Stimulated activated CD8-positive, alpha-beta memory T cell treated with anti-CD3 and anti-CD28 coated beads, Interleukin-12 subunit alpha, Interleukin-12 subunit beta, amount 100 ng/mL, for 24 hours (primary cell): Measurements from ENCODE around the gene SMIM22.

Experiments used
- DNase-seq: peaks from one replicate; pipeline ENCODE4 v3.0.0-alpha.2; 2020; ENCODE audit errors: extremely low read depth

SMIM22 gene, protein sequence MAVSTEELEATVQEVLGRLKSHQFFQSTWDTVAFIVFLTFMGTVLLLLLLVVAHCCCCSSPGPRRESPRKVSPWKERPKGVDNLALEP

DNA sequence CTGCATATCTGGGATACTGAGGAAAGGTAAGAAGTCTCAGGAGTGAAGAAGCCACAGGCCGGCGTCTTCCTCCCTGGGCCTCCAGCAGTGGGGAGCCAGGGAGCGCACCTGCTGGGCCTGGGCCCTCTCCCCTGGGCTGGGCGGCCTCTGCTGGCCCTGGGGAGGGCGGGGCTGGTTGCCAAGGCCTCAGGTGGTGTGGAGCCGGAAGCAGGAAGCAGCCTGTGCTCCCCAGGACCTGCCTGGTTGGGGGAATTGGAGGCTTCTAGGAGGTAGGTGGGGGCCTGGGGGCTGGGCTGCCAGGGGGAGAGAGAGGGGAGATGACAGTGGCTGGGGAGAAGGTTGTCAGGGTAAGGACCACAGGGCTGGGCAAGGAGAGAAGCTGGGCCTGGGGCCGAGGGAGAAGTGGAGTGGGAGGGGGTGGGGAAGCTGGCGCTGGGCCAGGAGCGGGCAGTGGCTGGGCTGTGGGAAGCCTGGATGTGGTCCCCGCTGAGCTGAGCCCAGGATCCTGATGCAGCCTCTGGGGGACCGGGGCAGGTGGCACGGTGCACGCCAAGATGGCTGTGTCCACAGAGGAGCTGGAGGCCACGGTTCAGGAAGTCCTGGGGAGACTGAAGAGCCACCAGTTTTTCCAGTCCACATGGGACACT is at the start of gene SMIM22:
Gene SMIM22 (plus strand): TSS at position 189 of the 647 bp plus-strand sequence. CDS start 366 bp downstream, at position 555.
- DNase-seq, result no peak

DNA sequence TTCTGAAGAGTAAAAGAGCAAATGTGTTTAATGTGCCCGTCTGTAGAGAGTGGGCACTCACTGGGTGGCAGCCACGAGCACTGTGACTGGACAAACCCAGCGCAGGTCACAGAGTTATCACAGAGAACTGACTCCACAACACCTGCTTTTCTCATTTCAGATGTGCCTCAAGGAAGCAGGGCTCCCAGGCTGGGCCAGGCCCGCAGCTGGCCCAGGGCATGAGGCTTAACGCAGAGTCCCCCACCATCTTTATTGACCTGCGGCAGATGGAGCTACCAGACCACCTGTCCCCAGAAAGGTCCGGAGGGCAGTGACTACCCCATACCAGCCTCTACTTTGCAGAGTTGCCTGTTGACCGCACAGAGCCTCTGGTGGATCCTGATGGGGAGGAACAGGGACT is 49.0 kb upstream of the SMIM22 start:
- no peak for DNase-seq

DNA sequence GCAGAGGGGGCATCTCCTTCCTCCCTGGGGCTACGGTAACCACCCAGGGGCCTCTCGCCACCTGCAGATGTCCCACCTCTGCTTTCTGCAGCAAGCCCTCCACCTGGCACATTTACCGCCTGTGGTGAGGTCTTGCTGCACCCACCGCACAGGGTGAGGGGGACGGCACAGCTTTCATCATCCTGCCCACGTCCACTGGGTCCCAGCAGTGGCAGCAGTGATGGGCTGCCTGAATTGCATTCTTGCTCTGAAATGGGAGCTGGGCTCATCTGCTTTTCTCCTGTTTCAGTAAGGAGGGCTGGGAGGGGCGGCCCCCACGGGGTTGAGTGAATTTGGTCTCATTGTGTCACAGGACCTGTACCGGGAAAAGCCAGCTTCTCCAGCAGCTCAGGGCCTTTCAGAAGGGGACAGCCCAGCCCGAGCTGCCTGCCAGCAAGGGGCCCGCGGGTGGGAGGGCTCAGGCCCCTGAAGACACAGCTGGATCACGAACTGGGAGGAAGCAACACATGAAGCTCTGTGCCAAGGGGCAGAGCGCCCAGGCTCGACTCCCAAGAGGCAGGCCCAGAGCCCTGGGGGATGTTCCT is 48.1 kb upstream of the SMIM22 start:
- DNase-seq, result no peak

DNA sequence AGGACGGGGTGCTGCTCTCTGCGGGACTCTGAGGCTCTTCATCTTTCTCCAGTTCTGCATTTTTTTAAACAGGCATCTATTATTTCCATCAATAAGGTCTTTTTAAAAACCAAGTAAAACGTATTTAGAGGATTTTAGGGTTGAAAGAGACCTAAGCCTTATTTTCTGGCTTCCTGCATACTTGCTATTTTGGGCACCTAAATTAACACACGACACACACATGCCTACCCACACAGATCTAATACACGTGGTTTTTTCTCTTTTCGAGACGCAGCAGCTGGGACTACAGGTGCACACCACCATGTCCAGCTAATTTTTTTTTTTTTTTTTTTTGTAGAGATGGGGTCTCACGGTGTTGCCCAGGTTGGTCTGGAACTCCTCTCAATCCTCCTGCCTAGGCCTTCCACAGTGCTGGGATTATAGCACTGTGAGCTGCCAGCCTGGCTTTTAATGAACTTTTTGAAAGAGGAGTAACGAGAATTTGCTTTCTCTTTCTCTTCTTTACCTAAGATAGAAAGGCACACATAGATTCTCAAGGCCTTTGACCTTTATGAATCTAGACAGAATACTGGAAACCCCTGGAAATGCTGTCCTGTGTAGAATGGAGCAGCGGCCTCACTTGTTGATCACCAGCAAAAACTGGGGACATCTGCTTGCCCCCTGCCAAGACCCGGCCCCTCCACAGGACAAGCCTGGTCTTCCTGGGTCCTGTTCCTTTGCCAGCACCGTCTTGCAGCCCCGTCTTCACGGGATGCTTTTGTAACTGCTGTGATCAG is 47.1 kb upstream of the SMIM22 start:
- DNase-seq, result no peak

DNA sequence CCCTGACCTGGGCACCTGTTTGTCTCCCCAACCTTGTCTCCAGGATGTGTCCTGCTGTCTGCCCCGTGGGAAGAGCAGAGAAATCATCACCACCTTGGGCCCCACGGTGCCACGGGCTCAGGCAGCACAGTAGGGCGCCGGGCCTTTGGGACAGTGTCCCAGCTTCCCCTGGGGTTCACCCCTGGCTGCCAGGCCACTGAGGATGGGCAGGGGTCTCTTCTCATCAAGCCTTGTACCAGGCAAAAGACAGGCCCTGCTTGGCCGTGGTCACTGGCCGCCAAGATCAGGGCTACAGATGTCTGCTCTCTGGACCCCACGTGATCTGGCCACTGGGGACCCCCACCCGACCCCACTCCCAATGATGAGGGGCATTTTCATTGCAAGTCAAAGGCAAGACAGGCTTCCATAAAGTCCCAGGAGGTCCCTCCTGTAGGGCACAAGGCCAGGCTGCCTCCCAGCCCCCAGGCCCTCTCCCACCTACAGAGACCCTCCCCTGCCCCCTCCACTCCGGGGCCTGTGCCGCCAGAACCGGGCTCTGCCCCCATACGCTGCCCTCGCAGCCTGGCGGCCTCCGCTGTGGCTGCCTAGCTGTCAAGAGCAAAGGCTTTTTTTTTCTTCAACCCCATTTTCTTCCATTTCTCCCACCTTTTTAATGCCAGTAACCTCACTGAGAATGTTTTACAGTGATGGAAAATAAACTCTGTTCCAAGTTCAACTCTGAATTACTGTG is 46.3 kb upstream of the SMIM22 start:
- DNase-seq, result no peak

DNA sequence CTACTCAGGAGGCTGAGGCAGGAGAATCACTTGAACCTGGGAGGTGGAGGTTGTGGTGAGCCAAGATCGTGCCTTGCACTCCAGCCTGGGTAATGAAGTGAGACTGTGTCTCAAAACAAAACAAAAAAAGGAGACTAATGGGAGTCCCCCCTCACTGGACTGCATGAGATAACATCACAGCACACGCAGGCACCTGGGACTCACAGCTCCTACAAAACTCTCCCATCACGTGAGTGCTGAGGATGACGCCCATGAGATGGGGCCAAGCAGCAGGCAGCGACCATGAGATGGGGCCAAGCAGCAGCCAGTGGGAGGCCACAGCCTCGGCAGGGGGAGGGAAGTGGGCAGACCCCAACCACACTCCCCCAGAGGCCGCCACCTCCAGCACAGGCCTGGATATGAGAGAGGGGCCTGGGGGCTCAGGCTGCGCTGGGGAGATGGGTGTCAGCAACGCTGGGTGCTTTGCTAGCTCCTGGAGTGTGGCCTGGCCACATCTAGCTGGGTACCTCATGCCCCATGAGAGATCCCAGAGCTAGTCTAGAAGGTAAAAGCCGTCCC is 45.4 kb upstream of the SMIM22 start:
- no peak for DNase-seq

DNA sequence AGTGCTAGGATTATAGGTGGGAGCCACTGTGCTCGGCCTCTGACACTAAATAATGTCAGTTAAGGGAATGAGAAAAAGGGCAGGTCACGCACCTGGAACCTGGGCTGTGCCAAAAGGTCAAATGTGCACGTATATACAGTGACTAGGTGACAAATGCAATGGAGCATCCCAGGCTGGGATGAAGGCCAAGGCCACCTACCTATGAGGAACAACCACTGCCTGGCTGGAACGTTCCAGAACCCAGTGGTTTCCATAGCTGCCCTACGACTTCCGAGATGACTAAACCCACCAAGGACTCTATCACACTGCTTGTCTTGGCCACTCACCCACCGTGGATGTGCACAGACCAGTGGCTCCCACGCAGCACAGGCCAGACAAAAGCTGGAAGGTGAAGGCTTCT is 44.3 kb upstream of the SMIM22 start:
- no peak for DNase-seq

DNA sequence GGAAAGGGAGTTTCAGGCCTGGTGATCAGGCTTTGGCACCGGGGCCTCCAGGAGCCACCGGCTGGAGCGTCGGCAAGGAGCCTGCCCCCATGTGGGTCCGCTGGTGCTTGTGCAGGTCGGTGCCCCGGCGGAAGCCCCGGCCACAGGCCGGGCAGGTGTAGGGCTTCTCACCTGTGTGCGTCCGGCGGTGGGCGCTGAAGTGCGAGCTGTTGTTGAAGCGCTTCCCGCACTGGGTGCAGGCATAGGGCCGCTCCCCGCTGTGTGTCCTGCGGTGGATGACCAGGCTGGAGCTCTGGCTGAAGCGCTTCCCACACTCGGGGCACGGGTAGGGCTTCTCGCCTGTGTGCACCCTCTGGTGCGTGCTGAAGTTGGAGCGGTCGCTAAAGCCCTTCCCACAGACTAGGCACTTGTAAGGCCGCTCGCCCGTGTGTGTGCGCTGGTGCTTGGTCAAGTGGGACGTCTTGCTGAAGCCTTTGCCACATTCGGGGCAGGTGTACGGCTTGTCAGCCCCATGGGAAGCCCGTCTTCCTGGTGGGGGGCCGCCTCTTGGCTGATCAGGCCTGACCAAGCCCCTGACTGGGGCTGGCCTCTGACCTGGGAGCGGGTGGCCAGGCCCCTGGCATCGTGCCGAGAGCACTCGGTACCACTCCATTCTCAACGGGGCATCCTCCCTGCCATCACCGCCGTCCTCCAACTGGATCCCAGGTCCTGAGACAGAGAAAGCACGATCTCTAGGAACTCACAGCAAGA is 42.6 kb upstream of the SMIM22 start:
- no peak for DNase-seq

DNA sequence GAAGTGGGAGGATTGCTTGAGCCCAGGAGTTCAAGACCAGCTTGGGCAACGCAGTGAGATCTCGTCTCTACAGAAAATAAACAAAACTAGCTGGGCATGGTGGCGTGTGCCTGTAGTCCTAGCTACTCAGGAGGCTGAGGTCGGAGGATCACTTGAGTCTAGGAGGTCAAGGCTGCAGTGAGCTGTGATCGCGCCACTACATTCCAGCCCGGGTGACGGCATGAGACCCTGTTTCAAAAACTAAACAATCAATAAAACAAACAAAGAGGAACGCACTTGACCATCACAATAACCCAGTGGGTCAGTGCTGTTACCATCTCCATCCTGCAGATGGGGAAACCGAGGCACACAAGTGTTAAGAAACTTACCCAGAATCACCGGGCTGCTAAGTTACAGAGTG is 41.9 kb upstream of the SMIM22 start:
- DNase-seq, result no peak

DNA sequence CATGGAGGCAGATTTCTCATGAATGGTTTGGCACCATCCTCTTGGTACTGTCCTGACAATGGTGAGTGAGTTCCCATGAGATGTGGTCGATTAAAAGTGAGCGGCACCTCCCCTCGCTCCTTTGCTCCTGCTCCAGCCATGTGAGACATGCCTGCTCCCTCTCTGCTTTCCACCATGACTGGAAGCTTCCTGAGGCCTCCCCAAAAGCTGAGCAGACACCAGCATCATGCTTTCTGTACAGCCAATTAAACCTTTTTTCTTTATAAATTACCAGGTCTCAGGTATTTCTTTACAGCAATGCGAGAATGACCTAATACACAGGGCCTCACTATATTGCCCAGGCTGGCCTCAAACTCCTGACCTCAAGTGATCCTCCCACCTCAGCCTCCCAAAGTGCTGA is 40.3 kb upstream of the SMIM22 start:
- DNase-seq, result no peak

DNA sequence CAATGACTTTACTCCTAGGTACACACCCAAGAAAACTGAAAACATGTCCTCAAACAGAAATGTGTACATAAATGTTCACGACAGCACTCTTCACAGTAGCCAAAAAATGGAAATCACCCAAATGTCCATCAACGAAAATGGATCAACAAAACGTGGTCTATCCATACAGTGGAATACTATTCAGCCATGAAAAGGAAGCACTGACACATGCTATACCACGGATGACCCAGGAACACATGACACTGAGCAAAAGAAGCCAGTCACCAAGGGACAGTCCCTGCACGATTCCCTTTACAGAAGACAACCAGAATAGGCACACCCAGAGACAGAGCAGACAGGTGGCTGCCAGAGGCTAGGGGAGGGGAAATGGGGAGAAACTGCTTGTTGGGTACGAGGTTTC is 39.5 kb upstream of the SMIM22 start:
- DNase-seq, result no peak

DNA sequence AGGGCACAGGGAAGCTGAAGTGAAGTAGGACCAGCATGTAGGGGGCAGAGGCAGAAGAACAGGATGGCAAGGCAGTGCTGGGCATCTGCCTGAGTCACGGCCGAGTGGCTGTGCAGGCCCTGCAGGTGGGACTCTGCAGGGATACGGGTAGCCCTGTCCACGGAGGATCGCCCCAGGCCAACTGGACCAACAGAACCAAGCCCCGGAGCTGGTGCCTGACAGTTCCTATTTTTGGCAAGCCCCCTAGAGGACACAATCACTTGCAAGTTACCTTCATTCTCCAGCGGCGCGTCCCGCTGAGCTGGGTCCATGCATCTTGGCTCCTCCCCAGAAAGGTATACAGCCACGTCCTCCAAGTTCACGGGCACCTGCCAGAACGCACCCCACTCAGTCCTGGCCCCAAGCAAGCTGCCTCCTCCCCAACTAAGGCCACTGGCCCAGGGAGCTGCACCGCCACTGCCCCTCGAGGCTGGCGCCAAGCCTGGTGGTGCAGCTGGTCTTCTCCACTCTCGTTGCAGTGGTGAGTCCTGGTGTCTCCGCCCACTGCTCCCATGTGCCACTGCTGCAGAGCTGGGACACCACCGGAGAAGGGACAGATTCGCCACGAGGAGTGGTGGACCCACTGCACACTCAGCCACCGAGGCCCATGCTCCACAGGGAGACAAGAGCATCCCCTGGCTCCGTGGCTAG is 34.8 kb upstream of the SMIM22 start:
- no peak for DNase-seq

DNA sequence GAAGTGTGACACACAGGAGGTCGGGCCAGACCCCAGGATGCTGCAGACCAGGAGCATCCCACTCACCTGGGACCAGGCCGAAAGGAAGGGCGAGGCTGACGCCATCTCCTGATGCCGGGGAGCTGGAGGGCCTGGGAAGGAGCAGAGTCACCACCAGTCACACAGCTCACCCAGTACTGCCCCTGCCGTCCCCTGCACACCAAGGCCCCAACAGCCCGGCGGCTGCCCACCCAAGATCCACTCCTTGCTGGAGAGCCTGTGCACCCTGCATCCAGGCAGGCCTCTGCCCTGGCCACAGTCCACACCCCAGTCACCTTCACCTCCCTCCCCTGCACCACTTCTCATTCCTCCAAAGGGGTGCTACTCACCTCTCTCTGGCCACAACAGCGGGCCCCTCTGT is 33.0 kb upstream of the SMIM22 start:
- DNase-seq, result no peak

DNA sequence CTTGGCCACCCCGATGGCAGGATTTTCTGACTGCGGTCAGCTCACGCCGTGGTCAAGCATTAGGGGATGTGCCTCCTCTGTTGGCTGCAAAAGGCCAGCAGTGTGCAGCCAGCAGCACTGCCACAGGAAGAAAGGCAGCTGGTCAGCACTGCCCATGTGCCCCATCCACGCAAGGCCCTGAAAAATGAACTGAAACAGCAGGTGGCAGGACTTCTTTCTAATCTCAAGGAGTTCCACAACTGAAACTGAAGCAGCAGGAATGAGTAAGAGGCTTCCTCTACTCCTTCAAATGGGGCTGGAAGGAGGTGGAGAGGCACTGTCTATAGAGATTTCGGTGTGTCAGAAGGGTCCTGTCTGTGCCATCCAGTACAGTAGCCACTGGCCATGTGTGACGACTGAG is 31.4 kb upstream of the SMIM22 start:
- no peak for DNase-seq

DNA sequence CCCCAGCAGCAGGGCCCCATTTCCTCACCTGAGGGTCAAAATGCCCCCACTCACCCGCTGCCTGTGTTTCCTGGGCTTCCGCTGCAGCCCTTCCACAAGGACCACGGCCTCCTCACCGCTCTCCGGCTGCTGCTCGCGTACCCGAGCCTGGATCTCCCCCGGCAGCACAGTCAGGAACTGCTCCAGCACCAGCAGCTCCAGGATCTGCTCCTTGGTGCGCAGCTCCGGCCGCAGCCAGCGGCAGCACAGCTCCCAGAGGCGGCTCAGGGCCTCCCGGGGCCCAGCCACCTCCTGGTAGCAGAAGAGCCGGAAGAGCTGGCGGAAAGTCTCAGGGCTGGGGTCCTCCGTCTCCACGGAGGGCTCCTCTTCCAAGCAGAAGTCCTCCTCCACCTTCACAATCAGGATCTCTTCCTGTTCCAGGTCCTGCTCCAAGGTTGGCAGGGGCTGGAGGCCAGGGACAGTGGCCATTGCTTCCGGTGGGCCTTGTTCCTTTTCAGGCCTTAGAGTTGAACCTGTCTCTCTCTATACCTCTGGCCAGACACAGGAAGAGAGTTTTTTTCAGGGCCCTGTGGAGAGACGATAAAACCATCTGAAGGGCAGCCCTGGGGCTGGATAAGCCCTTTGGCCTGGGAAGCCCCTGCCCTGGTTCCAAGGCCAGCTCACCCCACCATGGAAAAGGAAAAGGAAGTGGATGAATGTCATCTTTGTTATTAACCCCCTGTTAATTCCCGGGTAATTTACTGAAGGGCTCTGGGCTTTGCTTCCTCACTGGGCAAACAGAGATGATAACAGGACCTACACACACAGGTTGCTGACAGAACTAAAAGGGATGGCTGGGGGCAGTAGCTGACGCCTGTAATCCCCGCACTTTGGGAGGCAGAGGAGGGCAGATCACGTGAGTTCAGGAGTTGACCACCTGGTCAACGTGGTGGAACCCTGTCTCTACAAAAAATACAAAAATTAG is 29.4 kb upstream of the SMIM22 start:
- DNase-seq, result no peak

DNA sequence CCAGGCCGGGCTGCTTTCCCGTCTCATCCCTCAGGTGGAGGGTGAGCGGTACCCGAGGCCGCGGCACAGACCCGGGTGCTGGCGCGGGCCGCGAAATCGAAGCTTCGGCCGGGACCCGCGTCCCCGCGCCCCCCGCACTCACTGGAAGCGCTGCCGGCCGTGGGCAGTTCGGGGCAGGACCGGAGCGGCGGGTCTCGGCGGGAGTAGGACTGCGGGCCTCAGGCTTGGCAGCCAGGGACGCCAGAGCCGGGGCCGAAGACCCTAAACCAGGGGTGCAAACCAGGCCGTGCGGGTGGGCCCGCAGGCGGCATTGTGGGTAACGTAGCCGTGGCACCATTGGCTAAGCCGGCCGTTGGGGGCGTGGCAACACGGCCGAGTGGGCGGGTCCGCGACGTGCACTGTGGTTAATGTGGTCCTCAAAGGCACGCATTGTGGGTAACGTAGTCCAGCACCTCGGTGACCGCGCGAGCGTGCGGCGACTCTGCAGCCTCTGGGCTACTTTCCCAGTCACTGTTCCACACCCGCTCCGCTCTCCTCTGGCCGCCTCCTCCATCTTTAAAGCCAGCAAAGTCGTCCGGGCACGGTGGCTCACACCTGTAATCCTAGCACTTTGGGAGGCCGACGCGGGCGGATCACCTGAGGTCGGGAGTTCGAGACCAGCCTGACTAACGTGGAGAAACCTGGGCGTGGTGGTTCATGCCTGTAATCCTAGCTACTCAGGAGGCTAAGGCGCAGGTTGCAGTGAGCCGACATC is 28.1 kb upstream of the SMIM22 start, which contains the start of gene ZNF500:
Gene ZNF500 (minus strand): TSS at position 288 of the 754 bp plus-strand sequence. CDS start 1,184 bp downstream, outside the sequence.
- DNase-seq, result peak; percentile 95

DNA sequence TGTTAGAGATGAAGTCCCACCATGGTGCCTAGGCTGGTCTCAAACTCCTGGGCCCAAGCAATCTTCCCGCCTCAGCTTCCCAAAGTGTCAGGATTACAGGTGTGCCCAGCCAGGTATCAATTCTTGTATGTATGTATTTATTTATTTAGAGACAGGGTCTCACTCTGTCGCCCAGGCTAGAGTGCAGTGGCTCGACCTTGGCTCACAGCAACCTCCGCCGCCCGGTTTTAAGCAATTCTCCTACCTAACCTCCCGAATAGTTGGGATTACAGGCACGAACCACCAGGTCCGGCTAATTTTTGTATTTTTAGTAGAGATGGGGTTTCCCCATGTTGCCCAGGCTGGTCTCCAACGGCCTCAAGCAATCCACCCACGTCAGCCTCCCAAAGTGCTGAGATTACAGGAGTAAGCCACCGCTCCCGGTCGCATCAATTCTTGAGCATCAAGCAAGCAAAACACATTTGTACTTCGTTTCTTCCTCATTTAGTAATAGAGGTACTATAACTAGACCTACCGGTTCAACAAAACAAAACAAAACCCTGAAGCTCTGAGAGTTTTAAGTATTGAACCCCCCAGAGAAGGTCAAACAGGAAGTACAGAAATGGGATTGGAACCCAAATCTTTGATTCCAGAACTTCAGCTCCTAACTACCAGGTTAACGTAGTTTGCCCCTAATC is 27.2 kb upstream of the SMIM22 start:
- no peak for DNase-seq
